ENCODE data around the gene CYP4F3. TPM values are rescaled to one million over a fixed set of nuclear protein-coding genes. Genes with fewer than 3 reads are reported as not detected.

The CYP4F3 gene
- total and polyA plus RNA-seq, 2 of the 13 experiments (the other 11 are each of a cell fraction or from before 2014, with no cell fraction given), result 17.8 to 22.8 TPM

DNA sequence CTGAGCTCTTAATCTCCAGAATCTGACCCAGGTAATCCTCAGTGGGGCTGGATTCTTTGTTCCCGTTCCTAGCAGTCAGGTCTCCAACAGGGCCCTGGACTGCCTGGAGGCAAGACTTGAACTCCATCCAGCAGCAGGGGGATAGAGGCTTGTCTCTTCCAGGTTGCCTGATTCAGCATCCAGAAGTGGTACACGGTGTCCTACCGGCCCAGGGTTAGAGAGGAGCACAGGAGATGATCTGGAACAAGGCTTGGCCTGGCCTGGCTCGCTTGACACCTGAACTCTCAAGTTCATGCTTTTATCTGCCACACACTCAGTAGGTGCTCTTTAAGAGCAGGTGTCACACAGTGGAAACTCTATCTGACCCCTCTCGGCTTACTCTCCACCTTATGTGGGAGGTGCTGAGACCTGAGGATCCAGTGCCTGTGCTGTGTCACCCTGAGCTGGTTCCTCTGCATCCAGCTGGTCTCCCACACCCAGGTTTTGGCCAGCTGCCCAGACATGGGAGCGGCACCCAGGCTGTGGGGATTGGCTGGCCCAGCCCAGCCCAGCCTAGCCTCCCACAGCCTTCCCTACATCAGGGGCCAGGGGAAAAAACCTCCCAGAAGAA lies at the start of gene CYP4F3 (continued):
- TF ChIP-seq ZNF878 (CRISPR knock-in tag; IDR thresholded peaks at IDR 0.05) (no peak), ZNF383 (CRISPR knock-in tag; IDR thresholded peaks at IDR 0.05; ENCODE audit: borderline replicate concordance) (no peak), ZNF746 (CRISPR knock-in tag; IDR thresholded peaks at IDR 0.05) (no peak), RNF2 (conservative IDR thresholded peaks at IDR 0.05; ENCODE audit: low read depth) (no peak), PHF20 (CRISPR knock-in tag; IDR thresholded peaks at IDR 0.05) (no peak), ZNF350 (CRISPR knock-in tag; IDR thresholded peaks at IDR 0.05; ENCODE audit: borderline replicate concordance, low read depth) (no peak), ELF1 (CRISPR knock-in tag; IDR thresholded peaks at IDR 0.05) (no peak), ATF1 (CRISPR knock-in tag; IDR thresholded peaks at IDR 0.05) (no peak), CREB1 (IDR thresholded peaks at IDR 0.05) (no peak), CREB1 (CRISPR knock-in tag; IDR thresholded peaks at IDR 0.05) (no peak), HOXD1 (CRISPR knock-in tag; IDR thresholded peaks at IDR 0.05) (no peak), TBL1XR1 (IDR thresholded peaks at IDR 0.05; ENCODE audit: borderline replicate concordance, low read length, partially characterized antibody) (no peak), ISX (CRISPR knock-in tag; conservative IDR thresholded peaks at IDR 0.05) (no peak), BRD4 (CRISPR knock-in tag; IDR thresholded peaks at IDR 0.05) (no peak), TSC22D2 (CRISPR knock-in tag; IDR thresholded peaks at IDR 0.05; ENCODE audit: borderline replicate concordance) (no peak), IKZF4 (CRISPR knock-in tag; IDR thresholded peaks at IDR 0.05; ENCODE audit: borderline replicate concordance, low read depth, not compliant biosample characterization) (no peak), ZNF589 (CRISPR knock-in tag; conservative IDR thresholded peaks at IDR 0.05) (no peak)
- TF ChIP-seq, protein P1, sequence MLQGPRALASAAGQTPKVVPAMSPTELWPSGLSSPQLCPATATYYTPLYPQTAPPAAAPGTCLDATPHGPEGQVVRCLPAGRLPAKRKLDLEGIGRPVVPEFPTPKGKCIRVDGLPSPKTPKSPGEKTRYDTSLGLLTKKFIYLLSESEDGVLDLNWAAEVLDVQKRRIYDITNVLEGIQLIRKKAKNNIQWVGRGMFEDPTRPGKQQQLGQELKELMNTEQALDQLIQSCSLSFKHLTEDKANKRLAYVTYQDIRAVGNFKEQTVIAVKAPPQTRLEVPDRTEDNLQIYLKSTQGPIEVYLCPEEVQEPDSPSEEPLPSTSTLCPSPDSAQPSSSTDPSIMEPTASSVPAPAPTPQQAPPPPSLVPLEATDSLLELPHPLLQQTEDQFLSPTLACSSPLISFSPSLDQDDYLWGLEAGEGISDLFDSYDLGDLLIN (CRISPR knock-in tag; IDR thresholded peaks at IDR 0.05; ENCODE audit: borderline replicate concordance), result 0 out of 2 replicates have a peak, but pooled peaks have one; percentile 29
- TF ChIP-seq, protein P2, sequence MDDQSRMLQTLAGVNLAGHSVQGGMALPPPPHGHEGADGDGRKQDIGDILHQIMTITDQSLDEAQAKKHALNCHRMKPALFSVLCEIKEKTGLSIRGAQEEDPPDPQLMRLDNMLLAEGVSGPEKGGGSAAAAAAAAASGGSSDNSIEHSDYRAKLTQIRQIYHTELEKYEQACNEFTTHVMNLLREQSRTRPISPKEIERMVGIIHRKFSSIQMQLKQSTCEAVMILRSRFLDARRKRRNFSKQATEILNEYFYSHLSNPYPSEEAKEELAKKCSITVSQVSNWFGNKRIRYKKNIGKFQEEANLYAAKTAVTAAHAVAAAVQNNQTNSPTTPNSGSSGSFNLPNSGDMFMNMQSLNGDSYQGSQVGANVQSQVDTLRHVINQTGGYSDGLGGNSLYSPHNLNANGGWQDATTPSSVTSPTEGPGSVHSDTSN (CRISPR knock-in tag; IDR thresholded peaks at IDR 0.05; ENCODE audit: borderline replicate concordance), result no peak
- TF ChIP-seq, protein P3, sequence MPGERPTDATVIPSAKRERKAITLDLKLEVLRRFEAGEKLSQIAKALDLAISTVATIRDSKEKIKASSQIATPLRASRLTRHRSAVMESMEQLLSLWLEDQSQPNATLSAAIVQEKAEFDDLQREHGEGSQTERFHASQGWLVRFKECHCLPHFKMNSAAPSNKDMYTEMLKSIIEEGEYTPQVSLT (CRISPR knock-in tag; IDR thresholded peaks at IDR 0.05; ENCODE audit: borderline replicate concordance, low read depth), result no peak
- TF ChIP-seq, protein P4, sequence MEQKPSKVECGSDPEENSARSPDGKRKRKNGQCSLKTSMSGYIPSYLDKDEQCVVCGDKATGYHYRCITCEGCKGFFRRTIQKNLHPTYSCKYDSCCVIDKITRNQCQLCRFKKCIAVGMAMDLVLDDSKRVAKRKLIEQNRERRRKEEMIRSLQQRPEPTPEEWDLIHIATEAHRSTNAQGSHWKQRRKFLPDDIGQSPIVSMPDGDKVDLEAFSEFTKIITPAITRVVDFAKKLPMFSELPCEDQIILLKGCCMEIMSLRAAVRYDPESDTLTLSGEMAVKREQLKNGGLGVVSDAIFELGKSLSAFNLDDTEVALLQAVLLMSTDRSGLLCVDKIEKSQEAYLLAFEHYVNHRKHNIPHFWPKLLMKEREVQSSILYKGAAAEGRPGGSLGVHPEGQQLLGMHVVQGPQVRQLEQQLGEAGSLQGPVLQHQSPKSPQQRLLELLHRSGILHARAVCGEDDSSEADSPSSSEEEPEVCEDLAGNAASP (CRISPR knock-in tag; IDR thresholded peaks at IDR 0.05; ENCODE audit: borderline replicate concordance), result no peak
- TF ChIP-seq, protein P5, sequence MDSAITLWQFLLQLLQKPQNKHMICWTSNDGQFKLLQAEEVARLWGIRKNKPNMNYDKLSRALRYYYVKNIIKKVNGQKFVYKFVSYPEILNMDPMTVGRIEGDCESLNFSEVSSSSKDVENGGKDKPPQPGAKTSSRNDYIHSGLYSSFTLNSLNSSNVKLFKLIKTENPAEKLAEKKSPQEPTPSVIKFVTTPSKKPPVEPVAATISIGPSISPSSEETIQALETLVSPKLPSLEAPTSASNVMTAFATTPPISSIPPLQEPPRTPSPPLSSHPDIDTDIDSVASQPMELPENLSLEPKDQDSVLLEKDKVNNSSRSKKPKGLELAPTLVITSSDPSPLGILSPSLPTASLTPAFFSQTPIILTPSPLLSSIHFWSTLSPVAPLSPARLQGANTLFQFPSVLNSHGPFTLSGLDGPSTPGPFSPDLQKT (CRISPR knock-in tag; IDR thresholded peaks at IDR 0.05; ENCODE audit: borderline replicate concordance), result no peak
- TF ChIP-seq, protein P6, sequence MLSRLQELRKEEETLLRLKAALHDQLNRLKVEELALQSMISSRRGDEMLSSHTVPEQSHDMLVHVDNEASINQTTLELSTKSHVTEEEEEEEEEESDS (CRISPR knock-in tag; IDR thresholded peaks at IDR 0.05; ENCODE audit: borderline replicate concordance), result no peak
- TF ChIP-seq, protein P7, sequence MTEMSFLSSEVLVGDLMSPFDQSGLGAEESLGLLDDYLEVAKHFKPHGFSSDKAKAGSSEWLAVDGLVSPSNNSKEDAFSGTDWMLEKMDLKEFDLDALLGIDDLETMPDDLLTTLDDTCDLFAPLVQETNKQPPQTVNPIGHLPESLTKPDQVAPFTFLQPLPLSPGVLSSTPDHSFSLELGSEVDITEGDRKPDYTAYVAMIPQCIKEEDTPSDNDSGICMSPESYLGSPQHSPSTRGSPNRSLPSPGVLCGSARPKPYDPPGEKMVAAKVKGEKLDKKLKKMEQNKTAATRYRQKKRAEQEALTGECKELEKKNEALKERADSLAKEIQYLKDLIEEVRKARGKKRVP (CRISPR knock-in tag; IDR thresholded peaks at IDR 0.05), result no peak

Data from HepG2 (cell line).